Stimulated activated naive CD8-positive, alpha-beta T cell treated with anti-CD3 and anti-CD28 coated beads, Interleukin-15, Interleukin-2, amounts not matched to agents 100 ng/mL and 50 ng/mL, for 24 hours (primary cell): Measurements from ENCODE around the gene RHBDL3.
"Not testable (repeated sequence)": the region's sequence is repeated elsewhere in the genome, so short reads cannot be mapped to it uniquely, and the experiment has no call there.

Experiments
- H3K27ac Mint-ChIP-seq: one replicate; pipeline ENCODE4 v1.8.0; 2021; ENCODE audit warnings: mild to moderate bottlenecking, mixed read lengths
- H3K27me3 Mint-ChIP-seq: one replicate; pipeline ENCODE4 v1.8.0; 2021; ENCODE audit warnings: mixed read lengths
- H3K36me3 Mint-ChIP-seq: one replicate; pipeline ENCODE4 v1.8.0; 2021; ENCODE audit warnings: low read depth, mixed read lengths
- H3K4me1 Mint-ChIP-seq: one replicate; pipeline ENCODE4 v1.8.0; 2021; ENCODE audit warnings: low read depth, mixed read lengths
- H3K4me3 Mint-ChIP-seq: one replicate; pipeline ENCODE4 v1.8.0; 2021; ENCODE audit warnings: mild to moderate bottlenecking, mixed read lengths
- H3K9me3 Mint-ChIP-seq: one replicate; pipeline ENCODE4 v1.8.0; 2021; ENCODE audit warnings: mixed read lengths

RHBDL3 gene

DNA sequence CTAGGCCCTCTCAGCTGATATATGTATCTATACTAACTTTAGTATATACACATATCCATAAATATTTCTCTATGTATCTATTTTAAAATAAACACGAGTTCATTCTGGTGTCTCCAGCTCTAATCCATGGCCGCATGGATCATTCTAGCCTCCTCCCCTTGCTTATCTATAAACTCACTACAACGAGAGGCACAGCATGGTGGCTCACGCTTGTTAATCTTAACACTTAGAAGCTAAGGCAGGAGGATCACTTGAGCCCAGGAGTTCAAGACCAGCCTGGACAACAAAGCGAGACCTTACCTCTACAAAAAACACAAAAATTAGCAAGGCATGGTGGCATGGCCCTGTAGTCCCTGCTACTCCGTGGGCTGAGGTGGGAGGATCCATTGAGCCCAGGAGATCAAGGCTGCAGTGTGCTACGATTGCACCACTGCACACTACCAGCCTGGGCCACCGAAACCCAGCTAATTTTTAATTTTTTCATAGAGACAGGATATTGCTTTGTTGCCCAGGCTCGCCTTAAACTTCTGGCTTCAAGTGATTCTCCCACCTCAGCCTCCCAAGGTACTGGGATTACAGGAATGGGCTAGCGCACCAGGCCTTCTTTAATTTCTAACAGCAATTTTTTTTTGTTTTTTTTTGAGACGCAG, 80.4 kb downstream of the RHBDL3 start:
- H3K4me1 Mint-ChIP-seq, result peaks cover 25% of the 10 kb centered on the region
- peaks cover 13% of the 10 kb centered on the region for H3K36me3 Mint-ChIP-seq
- H3K27me3 Mint-ChIP-seq, result no peaks in the 10 kb centered on the region
- no peak overlapping the region for H3K4me3 Mint-ChIP-seq
- H3K9me3 Mint-ChIP-seq, result no peaks in the 10 kb centered on the region
- no peak overlapping the region for H3K27ac Mint-ChIP-seq

DNA sequence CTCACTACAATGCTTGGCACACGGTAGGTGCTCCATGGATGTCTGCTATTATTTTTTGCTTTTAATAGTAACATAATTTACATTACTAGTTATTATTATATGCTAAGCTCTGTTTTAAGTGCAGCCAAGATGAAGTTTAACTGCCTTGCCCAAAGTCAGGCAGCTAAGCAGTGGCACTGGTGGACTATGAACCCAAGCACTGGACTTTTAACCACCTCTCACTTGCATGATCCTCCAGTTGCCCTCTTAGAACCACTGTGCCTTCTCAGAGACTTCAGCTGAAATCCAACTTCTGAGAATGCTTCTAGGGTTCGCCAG, 82.8 kb downstream of the RHBDL3 start:
- Mint-ChIP-seq H3K4me1 (peaks cover 26% of the 10 kb centered on the region), H3K27me3 (no peaks in the 10 kb centered on the region), H3K4me3 (peak overlapping the region; percentile 52), H3K27ac (no peak overlapping the region), H3K36me3 (peaks cover 33% of the 10 kb centered on the region), H3K9me3 (no peaks in the 10 kb centered on the region)

GRCh38 chr17:32349503-32349853, 83.8 kb downstream of the RHBDL3 start:
- Mint-ChIP-seq H3K4me1 (peaks cover 35% of the 10 kb centered on the region), H3K36me3 (peaks cover 41% of the 10 kb centered on the region), H3K9me3 (no peaks in the 10 kb centered on the region), H3K27me3 (no peaks in the 10 kb centered on the region), H3K4me3 (peak overlapping the region; percentile 97), H3K27ac (peak overlapping the region; percentile 99)

DNA sequence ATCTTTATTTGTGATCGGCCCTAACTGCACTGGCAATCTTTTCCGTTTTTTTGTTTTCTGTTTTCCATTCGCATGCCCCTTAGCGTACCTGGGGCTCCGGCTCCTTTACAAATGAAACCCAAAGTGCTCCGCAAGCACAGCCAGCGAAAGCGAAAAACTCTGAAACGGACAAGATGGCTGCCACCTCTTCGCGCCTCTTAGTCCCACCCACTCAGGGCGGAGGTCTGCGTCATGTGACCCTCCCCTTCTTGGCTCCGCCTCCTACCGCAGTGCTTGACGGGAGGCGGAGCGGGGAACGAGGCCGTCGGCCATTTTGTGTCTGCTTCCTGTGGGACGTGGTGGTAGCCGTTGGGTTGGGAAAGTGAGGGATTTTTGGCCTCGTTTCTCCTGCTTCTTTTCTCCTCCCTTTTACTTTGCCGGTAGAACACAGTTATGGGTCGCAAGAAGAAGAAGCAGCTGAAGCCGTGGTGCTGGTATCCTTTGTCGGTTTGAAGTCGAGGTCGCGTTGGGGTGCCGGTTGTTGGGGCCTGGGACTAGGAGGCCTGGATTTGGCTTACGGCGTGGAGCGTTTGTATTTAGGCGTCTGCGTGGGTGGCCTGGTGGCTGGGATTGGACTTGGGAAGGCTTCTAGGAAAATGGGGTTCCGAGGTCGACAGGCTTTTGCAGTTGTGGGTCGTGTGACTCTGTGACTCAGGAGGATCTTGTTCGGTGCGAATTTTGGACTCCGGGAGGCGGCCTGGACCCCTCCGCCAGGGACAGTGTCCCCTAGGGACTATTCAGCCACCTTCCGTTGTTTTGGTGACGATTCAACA, 84.4 kb downstream of the RHBDL3 start, which contains the start of gene ZNF207:
TSS of gene ZNF207 (plus strand) at position 304 of the 812 bp plus-strand sequence. CDS start at position 433, 129 bp downstream.
- Mint-ChIP-seq H3K4me1 (peaks cover 41% of the 10 kb centered on the region), H3K4me3 (peak within 1 kb of the TSS; percentile 97), H3K9me3 (no peaks in the 10 kb centered on the region), H3K27me3 (no peaks in the 10 kb centered on the region), H3K27ac (peak within 1 kb of the TSS; percentile 99), H3K36me3 (peaks cover 45% of the 10 kb centered on the region)

GRCh38 chr17:32350666-32351418, 85.2 kb downstream of the RHBDL3 start:
- Mint-ChIP-seq H3K36me3 (peaks cover 53% of the 10 kb centered on the region), H3K4me3 (peak overlapping the region; percentile 97), H3K27ac (peak overlapping the region; percentile 99), H3K4me1 (peaks cover 49% of the 10 kb centered on the region), H3K9me3 (no peaks in the 10 kb centered on the region), H3K27me3 (no peaks in the 10 kb centered on the region)

GRCh38 chr17:32352734-32353133, 87.1 kb downstream of the RHBDL3 start:
- H3K36me3 Mint-ChIP-seq, result peaks cover 64% of the 10 kb centered on the region
- not testable (repeated sequence) for H3K9me3 Mint-ChIP-seq, H3K27me3 Mint-ChIP-seq, H3K27ac Mint-ChIP-seq
- peak overlapping the region; percentile 97 for H3K4me3 Mint-ChIP-seq
- peaks cover 61% of the 10 kb centered on the region for H3K4me1 Mint-ChIP-seq

GRCh38 chr17:32355649-32356377, 90.2 kb downstream of the RHBDL3 start:
- peak overlapping the region; percentile 48 for H3K4me3 Mint-ChIP-seq

DNA sequence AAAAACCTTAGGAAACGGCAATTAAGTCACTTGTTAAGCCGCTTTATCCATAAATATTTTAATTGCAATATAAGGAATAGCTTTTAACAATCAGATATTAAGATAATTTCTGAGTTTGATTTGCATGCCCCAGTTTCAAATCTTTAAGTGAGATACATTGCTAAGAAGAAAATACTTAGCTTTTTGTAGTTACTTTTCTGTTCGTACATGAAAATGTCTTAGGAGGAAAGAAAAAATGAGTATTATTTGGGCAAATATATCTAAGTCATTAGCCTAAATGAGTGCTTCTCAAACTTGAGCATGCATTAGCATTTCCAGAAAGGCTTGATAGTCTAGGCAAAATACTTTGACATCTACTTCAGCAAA, 90.7 kb downstream of the RHBDL3 start:
- peaks cover 74% of the 10 kb centered on the region for H3K36me3 Mint-ChIP-seq

More at GRCh38 chr17:32355649-32356377, 90.2 kb downstream of the RHBDL3 start:
- peaks cover 62% of the 10 kb centered on the region for H3K4me1 Mint-ChIP-seq
- peak overlapping the region; percentile 77 for H3K27ac Mint-ChIP-seq
- H3K9me3 Mint-ChIP-seq, result no peaks in the 10 kb centered on the region
- no peaks in the 10 kb centered on the region for H3K27me3 Mint-ChIP-seq
- peaks cover 70% of the 10 kb centered on the region for H3K36me3 Mint-ChIP-seq

DNA sequence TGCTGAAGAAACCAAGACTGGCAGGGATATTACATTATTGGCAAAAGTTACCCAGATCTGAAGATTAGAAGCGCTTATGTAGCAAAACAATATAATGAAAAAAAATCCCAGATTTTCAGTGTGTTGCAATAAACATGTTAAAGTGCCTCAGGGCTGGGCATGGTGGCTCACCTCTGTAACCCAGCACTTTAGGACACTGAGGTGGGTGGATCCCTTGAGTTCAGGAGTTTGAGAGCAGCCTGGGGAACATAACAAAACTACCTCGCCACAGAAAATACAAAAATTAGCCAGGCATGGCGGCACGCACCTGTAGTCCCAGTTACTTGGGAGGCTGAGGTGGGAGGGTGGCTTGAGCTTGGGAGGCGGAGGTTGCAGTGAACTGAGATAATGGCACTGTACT, 91.1 kb downstream of the RHBDL3 start:
- Mint-ChIP-seq H3K27me3 (no peaks in the 10 kb centered on the region), H3K9me3 (no peaks in the 10 kb centered on the region), H3K27ac (no peak overlapping the region), H3K4me3 (peak overlapping the region; percentile 7), H3K36me3 (peaks cover 74% of the 10 kb centered on the region), H3K4me1 (peaks cover 66% of the 10 kb centered on the region)

More for the DNA sequence above, 90.7 kb downstream of the RHBDL3 start:
- Mint-ChIP-seq H3K27ac (no peak overlapping the region), H3K4me3 (peak overlapping the region; percentile 7), H3K27me3 (no peaks in the 10 kb centered on the region), H3K9me3 (no peaks in the 10 kb centered on the region), H3K4me1 (peaks cover 66% of the 10 kb centered on the region)

DNA sequence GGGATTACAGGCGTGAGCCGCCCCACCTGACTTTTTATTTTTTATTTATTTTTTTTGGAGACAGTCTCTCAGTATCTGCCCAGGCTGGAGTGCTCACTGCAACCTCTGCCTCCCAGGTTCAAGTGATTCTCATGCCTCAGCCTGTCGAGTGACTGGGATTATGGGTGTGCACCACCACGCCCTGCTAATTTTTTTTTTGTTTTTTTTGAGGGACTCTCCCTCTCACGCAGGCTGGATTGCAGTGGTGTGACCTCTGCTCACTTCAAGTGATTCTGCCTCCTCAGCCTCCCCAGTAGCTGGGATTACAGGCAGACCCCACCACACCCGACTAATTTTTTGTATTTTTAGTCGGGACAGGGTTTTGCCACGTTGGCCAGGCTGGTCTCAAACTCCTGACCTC, 92.0 kb downstream of the RHBDL3 start:
- Mint-ChIP-seq H3K36me3 (peaks cover 74% of the 10 kb centered on the region), H3K4me3 (no peak overlapping the region), H3K27me3 (no peaks in the 10 kb centered on the region)

GRCh38 chr17:32361270-32361669, 95.6 kb downstream of the RHBDL3 start:
- H3K27ac Mint-ChIP-seq, result peak overlapping the region; percentile 8
- no peak overlapping the region for H3K4me3 Mint-ChIP-seq
- no peaks in the 10 kb centered on the region for H3K9me3 Mint-ChIP-seq
- H3K27me3 Mint-ChIP-seq, result no peaks in the 10 kb centered on the region
- peaks cover 46% of the 10 kb centered on the region for H3K4me1 Mint-ChIP-seq
- H3K36me3 Mint-ChIP-seq, result peaks cover 78% of the 10 kb centered on the region

More for the DNA sequence above, 92.0 kb downstream of the RHBDL3 start:
- Mint-ChIP-seq H3K9me3 (no peaks in the 10 kb centered on the region), H3K4me1 (peaks cover 65% of the 10 kb centered on the region), H3K27ac (no peak overlapping the region)

- no peaks in the 10 kb centered on the region for H3K9me3 Mint-ChIP-seq
- no peaks in the 10 kb centered on the region for H3K27me3 Mint-ChIP-seq
- H3K36me3 Mint-ChIP-seq, result peaks cover 76% of the 10 kb centered on the region
- H3K4me1 Mint-ChIP-seq, result peaks cover 42% of the 10 kb centered on the region
- no peak overlapping the region for H3K27ac Mint-ChIP-seq
- no peak overlapping the region for H3K4me3 Mint-ChIP-seq
Observed at GRCh38 chr17:32370426-32370825, 104.8 kb downstream of the RHBDL3 start.
